RWPE1 (cell line): ENCODE data around the gene METTL21A.

Experiments used
- CTCF ChIA-PET: fragments of 350-600 bp; sonication (Branson Sonifier 250); formaldehyde crosslinking; extraction: SDS; loops from one replicate; lab custom pipeline; 2021; lab: Yijun Ruan, JAX
- POLR2A ChIA-PET: fragments of 400-600 bp; formaldehyde crosslinking; extraction: SDS; loops from one replicate; lab custom pipeline; 2020; ENCODE audit warnings: antibody characterized with exemption; ENCODE audit not compliant: low non-redundant PET; lab: Yijun Ruan, JAX
- DNase-seq: peaks from one replicate; pipeline ENCODE4 v3.0.0; 2012; ENCODE audit warnings: low spot score
- H3K27ac ChIP-seq: fragments of 450-650 bp; 2 replicates; pipeline ENCODE4 v1.5.1; 2017
- TF ChIP-seq, protein P1 (sequence below): fragments of 450-650 bp; conservative IDR thresholded peaks from 2 replicates; pipeline ENCODE4 v1.5.1; 2017; ENCODE audit warnings: low read depth, mild to moderate bottlenecking

The METTL21A gene

DNA sequence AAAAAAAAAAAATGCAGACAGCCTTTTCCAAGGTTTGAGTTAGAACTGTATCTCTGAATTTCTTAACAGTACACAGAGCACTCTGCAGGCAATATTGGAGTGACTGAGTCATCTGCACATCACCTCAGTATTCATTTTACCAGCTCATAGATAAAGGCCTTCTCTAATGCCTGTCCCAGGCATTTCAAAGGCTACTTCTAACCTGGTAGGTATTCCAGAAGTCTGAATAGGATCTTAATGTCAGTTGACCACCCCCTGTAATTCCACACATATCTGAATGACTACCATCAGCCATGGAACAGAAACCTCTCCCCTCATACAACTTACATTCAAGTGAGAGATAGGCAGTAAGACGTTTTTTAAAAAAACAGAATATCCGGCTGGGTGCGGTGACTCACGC, 9.0 kb downstream of the METTL21A start:
- TF ChIP-seq, protein P1, sequence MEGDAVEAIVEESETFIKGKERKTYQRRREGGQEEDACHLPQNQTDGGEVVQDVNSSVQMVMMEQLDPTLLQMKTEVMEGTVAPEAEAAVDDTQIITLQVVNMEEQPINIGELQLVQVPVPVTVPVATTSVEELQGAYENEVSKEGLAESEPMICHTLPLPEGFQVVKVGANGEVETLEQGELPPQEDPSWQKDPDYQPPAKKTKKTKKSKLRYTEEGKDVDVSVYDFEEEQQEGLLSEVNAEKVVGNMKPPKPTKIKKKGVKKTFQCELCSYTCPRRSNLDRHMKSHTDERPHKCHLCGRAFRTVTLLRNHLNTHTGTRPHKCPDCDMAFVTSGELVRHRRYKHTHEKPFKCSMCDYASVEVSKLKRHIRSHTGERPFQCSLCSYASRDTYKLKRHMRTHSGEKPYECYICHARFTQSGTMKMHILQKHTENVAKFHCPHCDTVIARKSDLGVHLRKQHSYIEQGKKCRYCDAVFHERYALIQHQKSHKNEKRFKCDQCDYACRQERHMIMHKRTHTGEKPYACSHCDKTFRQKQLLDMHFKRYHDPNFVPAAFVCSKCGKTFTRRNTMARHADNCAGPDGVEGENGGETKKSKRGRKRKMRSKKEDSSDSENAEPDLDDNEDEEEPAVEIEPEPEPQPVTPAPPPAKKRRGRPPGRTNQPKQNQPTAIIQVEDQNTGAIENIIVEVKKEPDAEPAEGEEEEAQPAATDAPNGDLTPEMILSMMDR: no peak
- ChIA-PET POLR2A (no interaction called here), CTCF (no interaction called here)
- DNase-seq: peak; percentile 59
- peak overlapping the region; percentile 68 for H3K27ac ChIP-seq

DNA sequence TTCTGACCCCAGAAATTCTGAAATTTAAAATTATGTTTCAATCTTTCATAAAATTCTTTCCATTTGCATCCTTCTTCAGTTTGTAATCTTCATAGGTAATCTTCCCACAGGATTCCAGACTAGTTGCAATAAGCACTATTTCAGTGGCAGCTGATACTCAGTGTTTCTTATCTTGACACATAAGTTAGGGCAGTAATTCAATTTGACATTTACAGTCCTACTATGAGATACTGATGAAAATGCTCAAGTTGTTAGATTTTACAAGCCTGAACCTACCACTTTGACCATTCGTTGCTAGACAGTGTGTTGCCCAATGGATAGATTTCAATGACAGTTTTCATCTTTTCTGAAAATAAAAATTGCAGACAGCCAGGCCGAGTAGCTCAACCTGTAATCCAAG, 10.4 kb downstream of the METTL21A start:
- POLR2A ChIA-PET: no interaction called here
- CTCF ChIA-PET: no interaction called here
- TF ChIP-seq, protein P1: no peak
- no peak for DNase-seq
- no peak overlapping the region for H3K27ac ChIP-seq

DNA sequence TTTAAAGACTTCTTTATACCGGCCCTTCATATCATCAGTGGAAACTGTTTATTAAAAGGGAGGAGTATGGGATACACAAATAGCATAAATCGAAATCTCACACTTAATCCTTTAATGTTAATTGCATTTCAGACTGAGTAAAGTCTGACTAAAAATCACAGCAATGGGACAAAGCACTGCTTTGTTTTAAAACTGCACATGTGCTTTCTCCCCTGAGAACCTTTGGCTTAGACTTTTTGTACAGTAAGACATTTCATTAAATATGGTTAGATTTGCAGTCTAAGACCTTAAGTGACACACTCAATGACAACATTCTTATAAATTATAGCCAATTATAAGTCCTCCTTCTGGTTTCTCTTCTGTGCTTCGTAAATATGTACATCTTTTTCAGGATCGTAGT, 12.5 kb downstream of the METTL21A start:
- TF ChIP-seq, protein P1: no peak
- ChIA-PET POLR2A (no interaction called here), CTCF (no interaction called here)
- H3K27ac ChIP-seq: no peak overlapping the region
- no peak for DNase-seq

DNA sequence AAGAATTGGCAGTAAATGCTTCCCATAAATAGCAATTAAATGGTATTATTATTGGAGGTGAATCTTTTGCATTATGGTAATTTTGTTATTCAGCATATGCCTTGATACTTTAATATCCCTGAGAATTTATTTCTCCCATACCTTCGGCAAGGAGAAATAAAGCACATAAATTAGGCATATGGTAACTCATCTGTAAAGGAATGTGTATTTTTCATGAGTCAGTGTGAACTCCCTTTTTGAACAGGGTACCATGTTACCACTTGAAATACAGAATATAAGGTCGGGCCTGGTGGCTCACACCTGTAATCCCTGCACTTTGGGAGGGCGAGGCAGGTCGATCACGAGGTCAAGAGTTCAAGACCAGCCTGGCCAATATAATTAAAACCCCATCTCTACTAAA, 18.4 kb downstream of the METTL21A start:
- DNase-seq: no peak
- no peak overlapping the region for H3K27ac ChIP-seq
- ChIA-PET POLR2A (no interaction called here), CTCF (no interaction called here)
- TF ChIP-seq, protein P1: no peak

DNA sequence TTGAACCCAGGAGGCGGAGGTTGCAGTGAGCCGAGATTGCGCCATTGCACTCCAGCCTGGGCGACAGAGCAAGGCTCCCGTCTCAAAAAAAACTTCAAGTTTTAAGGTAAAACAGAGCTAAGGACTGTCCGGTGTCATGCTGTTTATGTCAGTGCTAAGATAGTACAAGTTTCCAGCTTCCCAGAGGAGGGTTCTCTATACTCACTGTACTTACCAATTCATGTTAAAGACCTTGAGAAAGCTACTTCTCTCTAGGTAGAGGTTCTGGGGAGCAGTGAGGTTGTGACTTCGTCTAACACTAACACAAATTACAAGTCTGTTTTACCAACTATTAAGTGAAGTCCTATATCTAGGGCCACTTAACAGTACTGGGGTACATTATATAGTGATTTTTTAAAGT, 18.8 kb downstream of the METTL21A start:
- POLR2A ChIA-PET: no interaction called here
- no peak for DNase-seq
- H3K27ac ChIP-seq: no peak overlapping the region; the same call in 1 of the 2 replicates
- TF ChIP-seq, protein P1: no peak
- CTCF ChIA-PET: interaction anchor here (0.7 kb wide), 1 partner anchor 190 kb away, joined by 4 read pairs; no protein-coding TSS in a partner anchor

DNA sequence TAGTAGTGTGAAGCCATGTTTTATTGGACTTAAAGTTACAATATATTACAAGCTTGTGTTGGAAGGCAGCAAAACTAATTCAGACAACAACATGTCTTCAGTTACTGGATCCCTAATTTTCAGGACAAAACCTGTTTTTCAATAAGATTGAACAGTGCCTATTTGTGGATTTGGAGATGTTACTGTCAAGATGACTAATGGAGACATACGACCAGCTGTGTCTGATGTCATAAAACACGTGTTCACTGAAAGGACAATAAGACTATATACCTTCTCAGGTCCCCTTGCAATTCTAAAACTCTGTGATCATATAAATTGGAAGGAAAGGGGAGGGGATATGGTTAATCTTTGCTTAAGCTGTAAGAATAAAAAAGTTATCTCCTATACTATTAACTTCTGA, 21.7 kb downstream of the METTL21A start:
- no peak for DNase-seq
- H3K27ac ChIP-seq: no peak overlapping the region
- TF ChIP-seq, protein P1: no peak
- ChIA-PET CTCF (interaction anchor here (0.6 kb wide), 3 partner anchors 83 to 364 kb away, joined by 3 to 5 read pairs (median 3); no protein-coding TSS in a partner anchor), POLR2A (no interaction called here)
